HG03108 (cell line): Measurements from ENCODE around the gene THAP3.

Source experiments
- ATAC-seq: cut with Tn5 transposase; IDR thresholded peaks from one replicate; pipeline ENCODE4 v1.9.1; 2021; ENCODE audit warnings: moderate library complexity; ENCODE audit not compliant: unreplicated experiment

THAP3 gene, protein sequence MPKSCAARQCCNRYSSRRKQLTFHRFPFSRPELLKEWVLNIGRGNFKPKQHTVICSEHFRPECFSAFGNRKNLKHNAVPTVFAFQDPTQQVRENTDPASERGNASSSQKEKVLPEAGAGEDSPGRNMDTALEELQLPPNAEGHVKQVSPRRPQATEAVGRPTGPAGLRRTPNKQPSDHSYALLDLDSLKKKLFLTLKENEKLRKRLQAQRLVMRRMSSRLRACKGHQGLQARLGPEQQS

DNA sequence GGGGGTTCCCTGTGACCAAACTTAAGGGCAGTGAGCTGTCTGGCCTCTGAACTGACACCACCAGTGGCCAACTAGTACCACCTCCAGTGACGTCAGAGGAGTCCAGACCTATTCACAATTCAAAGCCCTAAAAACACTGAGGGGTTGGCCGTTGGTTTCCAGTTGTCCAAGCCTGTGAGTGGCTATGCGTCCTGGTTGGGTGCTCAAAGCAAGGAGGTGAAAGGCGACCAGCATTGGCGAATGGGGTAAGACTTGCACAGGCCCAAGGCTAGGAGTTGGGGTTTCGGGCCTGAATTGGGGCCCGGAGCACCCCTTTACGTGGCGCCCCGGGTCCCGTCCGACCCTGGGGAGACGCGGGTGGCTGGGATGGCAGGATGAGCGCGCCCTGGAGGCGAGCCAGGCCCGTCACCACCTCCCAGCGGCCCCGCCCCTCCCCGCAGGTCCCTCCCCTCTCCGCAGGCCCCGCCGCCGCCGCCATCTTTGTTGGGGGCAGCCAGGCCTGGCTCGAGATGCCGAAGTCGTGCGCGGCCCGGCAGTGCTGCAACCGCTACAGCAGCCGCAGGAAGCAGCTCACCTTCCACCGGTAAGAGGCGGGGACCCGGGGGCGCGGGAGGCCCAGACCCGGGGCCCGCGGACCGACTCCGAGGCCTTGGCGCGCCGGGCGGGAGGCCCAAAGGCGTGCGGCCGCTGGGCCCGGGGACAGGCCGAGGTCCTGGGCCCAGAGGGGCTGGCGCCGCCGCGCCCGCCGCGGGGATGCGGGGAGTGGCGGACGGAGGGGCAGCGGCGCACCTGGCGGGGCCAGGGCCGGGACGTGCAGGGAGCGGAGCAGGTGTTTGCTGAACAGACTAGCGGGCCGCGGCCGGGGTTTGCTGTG is at the start of gene THAP3:
TSS of gene THAP3 (plus strand) at position 159 of the 874 bp plus-strand sequence. CDS start at position 510, 351 bp downstream.
- ATAC-seq, result peak; percentile 75

DNA sequence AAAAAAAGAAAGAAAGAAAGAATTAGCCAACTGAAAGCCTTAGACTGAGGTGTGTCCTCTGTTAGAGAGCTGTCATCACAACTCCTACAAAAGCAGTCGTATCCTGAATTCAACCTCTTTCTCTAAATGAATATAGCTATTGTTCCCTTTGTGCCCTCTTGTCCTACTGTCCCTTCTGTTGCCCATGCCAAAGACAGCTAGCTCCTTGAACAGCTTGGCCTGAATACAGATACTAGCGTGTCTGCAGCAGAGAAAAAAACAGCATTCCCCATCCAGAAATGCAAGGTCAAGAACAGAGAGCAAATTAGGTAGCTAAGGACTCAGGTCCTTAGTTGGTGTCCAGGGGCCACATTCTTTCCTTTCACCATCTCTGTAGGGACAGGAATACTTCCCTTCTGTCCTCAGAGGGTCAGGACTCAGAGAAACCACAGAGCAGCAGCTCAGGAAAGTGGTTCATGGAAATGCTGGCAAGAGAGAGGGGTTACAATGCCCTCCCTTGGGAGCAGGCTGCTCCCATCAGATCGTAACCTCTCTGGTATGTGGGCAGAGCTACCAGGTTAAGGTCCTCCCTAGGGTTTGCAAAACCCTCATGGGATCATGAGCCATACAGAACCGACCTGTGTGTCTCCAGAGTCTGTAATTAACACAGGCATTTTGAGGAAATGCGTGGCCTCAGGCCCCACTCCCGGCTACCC is 46.7 kb upstream of the THAP3 start:
- no peak for ATAC-seq

DNA sequence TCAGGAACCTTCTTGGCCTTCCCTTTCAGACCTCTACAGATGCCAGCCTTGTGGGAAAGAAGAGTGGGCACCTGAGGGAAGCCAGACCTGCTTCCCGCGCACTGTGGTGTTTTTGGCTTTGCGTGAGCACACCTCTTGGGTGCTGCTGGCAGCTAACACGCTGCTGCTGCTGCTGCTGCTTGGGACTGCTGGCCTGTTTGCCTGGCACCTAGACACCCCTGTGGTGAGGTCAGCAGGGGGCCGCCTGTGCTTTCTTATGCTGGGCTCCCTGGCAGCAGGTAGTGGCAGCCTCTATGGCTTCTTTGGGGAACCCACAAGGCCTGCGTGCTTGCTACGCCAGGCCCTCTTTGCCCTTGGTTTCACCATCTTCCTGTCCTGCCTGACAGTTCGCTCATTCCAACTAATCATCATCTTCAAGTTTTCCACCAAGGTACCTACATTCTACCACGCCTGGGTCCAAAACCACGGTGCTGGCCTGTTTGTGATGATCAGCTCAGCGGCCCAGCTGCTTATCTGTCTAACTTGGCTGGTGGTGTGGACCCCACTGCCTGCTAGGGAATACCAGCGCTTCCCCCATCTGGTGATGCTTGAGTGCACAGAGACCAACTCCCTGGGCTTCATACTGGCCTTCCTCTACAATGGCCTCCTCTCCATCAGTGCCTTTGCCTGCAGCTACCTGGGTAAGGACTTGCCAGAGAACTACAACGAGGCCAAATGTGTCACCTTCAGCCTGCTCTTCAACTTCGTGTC is 45.9 kb upstream of the THAP3 start:
- ATAC-seq, result no peak

DNA sequence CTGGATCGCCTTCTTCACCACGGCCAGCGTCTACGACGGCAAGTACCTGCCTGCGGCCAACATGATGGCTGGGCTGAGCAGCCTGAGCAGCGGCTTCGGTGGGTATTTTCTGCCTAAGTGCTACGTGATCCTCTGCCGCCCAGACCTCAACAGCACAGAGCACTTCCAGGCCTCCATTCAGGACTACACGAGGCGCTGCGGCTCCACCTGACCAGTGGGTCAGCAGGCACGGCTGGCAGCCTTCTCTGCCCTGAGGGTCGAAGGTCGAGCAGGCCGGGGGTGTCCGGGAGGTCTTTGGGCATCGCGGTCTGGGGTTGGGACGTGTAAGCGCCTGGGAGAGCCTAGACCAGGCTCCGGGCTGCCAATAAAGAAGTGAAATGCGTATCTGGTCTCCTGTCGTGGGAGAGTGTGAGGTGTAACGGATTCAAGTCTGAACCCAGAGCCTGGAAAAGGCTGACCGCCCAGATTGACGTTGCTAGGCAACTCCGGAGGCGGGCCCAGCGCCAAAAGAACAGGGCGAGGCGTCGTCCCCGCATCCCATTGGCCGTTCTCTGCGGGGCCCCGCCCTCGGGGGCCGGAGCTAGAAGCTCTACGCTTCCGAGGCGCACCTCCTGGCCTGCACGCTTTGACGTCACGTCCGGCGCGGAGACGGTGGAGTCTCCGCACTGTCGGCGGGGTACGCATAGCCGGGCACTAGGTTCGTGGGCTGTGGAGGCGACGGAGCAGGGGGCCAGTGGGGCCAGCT is 45.1 kb upstream of the THAP3 start, which contains the start of gene ZBTB48:
TSS of gene ZBTB48 (plus strand) at position 621 of the 745 bp plus-strand sequence. CDS start 616 bp downstream, outside the sequence.
- ATAC-seq, result peak; percentile 94

DNA sequence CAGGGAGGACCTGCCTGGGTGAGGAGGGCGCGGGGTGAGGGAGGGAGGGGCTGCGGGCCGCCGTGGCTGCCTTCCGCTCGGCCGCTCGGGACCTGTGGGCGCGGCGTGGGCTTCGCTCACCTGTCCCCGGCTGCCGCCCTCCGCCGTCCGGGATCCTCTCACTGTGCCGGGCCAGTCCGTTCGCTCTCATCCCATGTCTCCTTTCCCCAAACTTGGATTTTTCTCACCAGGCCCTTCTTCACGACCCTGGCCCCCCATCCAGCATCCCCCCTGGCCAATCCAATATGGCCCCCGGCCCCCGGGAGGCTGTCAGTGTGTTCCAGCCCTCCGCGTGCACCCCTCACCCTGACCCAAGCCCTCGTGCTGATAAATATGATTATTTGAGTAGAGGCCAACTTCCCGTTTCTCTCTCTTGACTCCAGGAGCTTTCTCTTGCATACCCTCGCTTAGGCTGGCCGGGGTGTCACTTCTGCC is 44.5 kb upstream of the THAP3 start:
- ATAC-seq, result no peak

DNA sequence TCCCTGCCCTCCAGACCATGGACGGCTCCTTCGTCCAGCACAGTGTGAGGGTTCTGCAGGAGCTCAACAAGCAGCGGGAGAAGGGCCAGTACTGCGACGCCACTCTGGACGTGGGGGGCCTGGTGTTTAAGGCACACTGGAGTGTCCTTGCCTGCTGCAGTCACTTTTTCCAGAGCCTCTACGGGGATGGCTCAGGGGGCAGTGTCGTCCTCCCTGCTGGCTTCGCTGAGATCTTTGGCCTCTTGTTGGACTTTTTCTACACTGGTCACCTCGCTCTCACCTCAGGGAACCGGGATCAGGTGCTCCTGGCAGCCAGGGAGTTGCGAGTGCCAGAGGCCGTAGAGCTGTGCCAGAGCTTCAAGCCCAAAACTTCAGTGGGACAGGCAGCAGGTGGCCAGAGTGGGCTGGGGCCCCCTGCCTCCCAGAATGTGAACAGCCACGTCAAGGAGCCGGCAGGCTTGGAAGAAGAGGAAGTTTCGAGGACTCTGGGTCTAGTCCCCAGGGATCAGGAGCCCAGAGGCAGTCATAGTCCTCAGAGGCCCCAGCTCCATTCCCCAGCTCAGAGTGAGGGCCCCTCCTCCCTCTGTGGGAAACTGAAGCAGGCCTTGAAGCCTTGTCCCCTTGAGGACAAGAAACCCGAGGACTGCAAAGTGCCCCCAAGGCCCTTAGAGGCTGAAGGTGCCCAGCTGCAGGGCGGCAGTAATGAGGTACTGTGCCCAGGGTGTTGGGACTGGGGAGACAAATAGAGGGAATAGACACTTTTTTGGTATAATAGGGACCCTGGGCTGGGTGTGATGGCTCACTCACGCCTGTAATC is 43.9 kb upstream of the THAP3 start:
- ATAC-seq, result no peak

DNA sequence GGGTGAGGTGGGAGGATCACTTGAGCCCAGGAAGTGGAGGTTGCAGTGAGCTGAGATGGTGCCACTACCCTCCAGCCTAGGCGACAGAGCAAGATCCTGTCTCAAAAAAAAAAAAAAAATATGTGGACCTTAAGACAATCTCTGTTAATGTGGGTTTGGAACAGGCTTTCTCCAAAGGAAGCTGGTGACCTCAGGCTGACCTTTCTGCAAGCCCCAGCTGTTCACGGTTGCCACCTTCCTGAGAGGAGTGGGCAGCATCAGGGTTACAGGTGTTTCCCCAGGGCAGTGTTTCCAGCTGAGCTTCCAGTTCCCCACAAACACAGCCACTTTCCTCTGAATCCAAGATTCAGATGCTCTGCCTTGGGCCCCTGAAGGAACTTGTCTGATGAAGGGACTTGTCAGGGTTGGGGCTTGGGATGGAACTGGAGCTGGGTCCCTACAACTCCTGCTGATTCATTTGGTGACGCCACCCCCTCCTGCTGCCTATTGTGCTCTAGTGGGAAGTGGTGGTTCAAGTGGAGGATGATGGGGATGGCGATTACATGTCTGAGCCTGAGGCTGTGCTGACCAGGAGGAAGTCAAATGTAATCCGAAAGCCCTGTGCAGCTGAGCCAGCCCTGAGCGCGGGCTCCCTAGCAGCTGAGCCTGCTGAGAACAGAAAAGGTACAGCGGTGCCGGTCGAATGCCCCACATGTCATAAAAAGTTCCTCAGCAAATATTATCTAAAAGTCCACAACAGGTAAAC is 42.9 kb upstream of the THAP3 start:
- ATAC-seq, result no peak

DNA sequence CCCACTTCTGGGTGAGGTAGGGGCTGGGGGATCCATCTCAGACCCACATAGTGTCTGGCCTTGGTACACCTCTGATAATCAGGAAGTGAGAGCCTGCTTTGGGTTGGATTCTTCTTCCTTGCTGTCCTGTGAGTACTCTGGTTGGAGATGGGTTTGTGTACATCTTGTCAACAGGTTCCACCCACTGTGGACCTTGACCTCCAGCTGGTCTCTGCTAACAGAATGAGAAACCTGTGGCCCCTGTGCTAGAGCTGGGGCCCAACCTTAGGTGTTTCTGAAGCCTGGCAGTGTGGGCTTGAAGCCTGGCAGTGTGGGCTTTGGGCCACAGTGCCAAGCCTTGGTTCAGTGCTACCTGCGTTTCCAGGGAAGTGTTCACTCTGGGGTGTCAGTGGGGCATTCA is 42.3 kb upstream of the THAP3 start:
- ATAC-seq, result no peak

DNA sequence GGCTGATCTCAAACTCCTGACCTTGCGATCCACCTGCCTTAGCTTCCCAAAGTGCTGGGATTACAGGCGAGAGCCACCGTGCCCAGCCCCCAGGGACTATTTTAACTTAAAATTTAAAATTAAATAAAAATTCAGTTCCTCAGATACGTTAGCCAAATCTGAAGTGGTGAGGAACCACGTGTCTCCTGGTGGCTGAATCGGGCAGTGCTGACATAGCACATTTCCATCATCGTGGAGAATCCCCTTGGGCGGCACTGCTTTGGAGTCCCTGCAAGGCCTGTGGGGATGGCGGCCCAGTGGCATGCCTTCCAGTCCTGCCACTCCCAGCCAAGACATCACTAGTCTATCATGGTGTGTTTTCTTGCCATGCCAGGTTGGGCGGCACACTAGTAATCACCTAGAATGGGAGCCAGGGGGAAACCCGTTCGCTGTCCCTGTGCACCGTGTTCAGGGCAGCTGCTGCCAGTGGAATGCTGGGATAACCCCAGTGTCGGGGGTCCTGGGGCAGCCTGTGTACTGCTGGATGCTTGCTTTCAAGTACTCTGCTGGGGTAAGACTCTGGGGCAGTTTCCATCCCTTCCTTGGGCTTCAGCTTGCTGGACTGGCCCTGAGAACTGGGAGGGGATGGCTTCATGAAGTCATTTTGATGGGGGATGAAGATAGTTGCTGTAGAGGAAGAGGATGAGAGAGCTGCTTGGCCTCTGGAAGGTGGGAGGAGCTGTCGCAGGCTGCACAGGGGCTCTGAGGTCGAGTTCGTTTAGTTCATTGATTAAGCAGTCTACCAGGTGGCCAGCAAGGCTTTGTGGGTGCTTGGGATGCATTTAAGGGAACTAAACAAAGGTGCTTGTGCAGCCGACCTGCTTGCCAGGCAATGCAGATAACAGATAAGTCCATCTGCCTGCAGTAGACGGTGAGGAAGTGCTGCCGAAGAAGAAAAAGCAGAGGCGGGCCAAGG is 40.3 kb upstream of the THAP3 start:
- no peak for ATAC-seq

DNA sequence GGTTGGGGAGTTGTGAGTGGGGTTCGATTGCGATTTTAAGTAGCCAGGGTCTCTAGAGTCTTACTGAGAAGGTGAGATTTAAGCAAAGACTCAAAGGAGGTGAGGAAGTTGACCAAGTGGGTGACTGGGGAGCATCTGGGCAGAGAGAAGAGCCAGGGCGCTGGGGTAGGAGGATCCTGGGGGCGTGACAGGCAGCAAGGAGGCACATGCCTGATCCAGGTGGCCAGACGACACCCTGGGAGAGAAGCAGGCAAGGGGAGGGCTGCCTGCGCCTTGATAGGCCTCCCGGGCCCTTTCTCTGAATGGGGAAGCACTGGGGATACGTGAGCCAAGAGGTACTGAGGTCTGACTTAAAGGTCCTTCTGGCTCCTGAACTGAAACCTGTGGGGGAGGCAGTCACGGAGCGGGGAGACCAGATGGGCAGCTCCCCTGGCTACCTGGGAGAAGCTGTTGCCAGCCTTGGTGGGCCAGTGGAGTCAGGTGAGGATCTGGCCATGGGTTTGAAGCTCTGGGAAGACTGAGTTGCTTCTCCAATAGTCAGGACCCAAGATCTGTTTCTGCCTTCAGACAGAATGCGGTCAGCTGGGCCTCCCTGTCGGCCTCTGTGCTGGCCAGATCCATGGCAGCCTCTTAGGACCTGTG is 39.5 kb upstream of the THAP3 start:
- no peak for ATAC-seq

DNA sequence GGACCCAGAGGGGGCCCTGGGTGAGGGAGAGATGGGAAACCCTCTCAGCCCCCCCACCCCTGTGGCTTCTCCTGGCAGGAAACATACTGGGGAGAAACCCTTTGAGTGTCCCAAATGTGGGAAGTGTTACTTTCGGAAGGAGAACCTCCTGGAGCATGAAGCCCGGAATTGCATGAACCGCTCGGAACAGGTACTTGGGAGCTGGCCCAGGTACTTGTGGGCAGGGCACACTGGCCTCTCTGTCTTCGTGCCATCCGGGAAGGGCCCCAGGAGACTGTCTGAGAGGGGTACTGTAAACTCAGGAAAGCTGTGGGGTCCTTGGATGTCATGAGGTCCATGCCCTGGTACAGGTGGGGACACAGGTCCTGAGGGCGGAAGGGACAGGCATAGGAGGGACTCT is 38.8 kb upstream of the THAP3 start:
- no peak for ATAC-seq

DNA sequence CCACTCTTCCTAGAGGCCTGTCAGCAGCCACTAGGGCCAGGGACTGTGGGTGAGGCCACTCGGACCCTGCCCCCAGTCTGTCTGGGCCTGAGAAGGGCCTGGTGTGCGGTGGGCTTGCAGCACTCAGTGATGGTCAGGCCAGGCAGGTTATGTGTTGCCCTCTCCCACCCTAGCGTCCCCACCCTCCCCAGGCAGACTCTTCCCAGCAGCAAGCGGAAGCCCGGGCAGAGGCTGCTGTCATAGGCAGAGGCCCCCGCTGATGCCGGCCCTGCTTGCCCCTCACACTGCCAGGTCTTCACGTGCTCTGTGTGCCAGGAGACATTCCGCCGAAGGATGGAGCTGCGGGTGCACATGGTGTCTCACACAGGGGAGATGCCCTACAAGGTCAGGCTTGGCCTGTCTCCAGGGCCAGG is 38.3 kb upstream of the THAP3 start:
- ATAC-seq, result no peak

DNA sequence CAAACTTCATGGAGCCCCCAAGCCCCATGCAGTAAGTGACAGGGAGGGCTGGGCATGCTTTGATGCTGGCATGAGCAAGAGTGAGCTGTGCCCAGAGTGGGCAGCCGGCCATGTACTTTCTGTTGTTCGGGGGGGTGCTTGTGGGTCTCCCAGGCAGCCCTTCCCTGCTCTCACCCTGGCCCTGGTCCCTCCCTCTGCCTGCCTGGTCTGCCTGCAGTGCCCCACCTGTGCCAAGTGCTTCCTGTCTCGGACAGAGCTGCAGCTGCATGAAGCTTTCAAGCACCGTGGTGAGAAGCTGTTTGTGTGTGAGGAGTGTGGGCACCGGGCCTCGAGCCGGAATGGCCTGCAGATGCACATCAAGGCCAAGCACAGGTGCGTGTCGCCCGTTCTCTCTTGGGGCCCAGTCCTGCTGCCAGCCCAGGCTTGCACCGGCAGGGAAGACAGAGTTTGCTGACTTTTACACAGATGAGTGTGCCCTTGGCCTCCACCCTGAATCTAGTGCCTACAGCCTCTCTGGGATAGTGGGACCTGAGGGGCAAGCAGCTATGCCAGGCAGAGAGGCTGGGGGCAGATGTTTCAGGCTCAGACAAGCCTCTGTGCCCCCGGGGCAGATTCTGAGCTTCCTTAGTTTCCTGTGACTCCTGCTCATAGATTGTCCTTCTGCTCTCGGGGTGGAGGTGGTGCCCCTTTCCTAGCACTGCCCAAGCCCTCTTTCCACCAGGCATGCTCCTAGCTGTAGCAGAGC is 37.2 kb upstream of the THAP3 start:
- no peak for ATAC-seq

DNA sequence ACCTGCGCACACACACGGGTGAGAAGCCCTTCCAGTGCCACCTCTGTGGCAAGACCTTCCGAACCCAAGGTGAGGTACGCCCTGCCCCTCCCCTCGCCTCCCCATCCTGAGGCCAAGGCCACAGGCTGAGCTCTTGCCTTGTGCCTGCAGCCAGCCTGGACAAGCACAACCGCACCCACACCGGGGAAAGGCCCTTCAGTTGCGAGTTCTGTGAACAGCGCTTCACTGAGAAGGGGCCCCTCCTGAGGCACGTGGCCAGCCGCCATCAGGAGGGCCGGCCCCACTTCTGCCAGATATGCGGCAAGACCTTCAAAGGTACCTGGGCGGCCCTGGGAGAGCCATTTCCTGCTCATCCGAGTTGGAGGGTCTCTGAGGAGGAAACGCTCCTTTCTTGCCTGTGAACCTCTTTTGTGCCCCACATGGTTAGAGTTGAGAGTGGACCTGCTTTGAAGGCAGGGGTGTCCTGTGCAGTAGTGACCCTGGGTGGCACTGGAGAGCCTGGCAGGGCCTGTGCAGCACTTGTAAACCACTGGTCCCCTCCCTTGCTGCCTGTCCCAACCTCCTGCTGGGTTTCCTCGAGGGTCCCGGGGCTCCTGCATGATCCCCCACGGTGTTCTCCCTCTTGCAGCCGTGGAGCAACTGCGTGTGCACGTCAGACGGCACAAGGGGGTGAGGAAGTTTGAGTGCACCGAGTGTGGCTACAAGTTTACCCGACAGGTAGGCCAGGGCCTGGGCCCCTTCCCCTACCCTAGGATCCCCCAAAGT is 36.4 kb upstream of the THAP3 start:
- no peak for ATAC-seq

DNA sequence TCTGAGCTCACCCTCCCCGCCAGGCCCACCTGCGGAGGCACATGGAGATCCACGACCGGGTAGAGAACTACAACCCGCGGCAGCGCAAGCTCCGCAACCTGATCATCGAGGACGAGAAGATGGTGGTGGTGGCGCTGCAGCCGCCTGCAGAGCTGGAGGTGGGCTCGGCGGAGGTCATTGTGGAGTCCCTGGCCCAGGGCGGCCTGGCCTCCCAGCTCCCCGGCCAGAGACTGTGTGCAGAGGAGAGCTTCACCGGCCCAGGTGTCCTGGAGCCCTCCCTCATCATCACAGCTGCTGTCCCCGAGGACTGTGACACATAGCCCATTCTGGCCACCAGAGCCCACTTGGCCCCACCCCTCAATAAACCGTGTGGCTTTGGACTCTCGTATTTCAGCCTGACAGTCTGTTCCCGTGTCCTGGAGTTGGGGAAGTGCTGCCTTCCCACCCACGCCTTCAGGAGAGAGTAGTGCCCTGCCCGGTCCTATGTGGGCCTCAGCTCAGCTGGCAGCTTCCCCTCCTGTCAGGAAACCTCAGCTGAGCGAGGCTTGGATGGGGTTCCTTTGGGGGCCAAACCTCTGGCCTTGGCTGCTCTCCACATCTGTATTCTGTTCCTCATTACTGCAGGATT is 35.7 kb upstream of the THAP3 start:
- ATAC-seq, result no peak
